ENCODE data around the gene NRG3.

NRG3 gene

GRCh38 chr10:82236084-82236731 is 361.2 kb downstream of the NRG3 start:
- DNase-seq = no peak

- no peak for DNase-seq
Observed at GRCh38 chr10:82238291-82238690, 363.3 kb downstream of the NRG3 start.

GRCh38 chr10:82240408-82240807 is 365.4 kb downstream of the NRG3 start:
- no peak for DNase-seq

- no peak for DNase-seq
Observed at GRCh38 chr10:82242778-82243177, 367.8 kb downstream of the NRG3 start.

- no peak for DNase-seq
Observed at GRCh38 chr10:82245157-82245556, 370.2 kb downstream of the NRG3 start.

DNA sequence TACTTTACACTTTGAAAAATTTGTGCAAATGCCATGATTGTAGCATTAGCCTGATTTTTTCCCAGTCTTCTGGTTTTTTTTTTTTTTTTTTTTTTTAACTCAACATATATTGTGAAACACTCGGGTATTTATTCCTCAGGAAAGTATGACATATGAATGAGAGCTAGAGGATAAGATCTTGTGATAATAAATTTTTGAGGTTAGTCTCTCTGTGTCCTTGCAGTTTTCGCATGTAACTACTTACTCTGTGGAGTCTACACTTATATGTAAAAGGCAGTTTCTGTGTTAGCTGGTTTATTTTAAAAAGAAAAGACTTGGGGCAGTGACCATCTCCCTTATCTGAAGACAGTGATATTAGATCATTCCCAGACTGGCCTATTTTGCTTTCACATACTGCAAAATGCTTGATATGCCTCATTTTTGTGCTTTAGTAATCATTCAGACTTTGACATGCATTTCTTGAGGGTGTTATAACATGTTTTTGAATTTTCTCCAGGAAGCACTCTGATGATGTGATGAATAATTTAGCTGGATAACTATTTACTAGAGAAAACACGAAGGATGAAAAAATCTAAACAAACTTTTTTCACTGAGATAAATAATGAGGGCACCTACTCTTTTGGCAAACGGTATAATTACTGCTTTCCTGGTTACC is 371.0 kb downstream of the NRG3 start:
- no peak for DNase-seq

DNA sequence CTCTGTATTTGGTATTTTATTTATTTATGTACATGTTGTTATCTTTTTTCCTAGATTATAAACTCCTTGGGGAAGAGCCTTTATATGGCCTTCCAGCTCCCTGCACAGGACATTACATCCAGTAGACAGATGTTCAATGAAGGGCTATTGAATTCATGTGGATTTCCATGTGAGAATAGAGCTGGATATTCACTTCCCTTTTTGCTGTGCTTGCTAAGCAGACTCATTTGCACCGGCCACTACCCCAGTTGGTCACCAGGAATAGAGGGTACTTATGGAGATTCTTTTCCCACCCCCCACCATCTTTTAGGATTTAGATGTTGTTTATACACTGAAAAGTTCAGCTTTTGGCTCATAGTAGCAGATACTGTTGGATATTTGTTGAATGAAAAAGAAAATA is 374.1 kb downstream of the NRG3 start:
- no peak for DNase-seq

DNA sequence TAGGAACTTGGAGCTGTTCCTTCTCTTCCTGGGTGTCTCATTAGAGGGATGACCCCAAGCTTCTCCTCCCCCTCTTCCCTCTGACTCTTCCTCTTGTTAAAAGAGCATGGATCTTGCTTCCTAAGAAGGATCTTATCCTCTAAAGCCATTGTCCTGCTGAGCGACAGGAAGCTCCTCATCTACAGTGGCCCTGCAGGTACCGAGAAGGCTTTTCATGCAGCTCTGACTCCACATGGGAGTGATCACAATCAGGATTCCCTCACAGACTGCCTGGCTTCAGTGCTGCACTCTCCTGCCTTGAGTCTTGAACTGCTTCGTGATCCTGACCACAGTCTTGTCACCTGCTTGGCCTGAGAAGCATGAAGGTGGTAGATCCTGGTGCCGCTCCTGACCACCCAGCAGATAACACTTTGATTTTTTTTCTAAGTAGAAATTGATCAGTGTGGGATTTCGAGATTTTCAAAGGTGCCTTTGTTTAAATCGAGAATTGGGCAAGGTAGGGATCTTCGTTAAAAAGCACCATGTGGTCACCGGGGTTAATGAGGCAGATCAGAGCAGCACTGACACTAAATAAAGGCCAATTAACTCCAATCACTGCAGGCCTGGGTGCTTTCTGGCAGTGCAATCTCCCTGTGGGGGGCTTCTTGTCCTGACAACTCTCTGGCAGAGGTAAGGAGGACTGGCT is 376.4 kb downstream of the NRG3 start:
- no peak for DNase-seq

DNA sequence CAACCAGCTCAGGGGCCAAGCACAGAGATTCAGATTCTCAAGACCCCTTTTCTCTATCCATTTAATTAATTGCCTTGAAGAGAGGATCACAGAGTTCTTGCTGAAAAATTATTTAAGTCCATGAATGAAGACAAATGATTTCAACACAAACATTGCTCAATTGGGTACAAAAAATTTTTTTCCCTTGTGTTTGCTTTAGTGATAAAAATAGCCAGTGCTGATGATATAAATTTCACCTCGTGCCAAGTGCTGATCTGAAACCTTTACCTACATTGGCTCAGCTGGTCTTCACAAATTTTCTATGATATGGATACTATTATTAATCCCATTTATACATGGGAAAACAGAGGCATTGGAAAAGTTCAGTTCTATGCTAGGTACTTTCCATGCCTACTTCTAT is 377.1 kb downstream of the NRG3 start:
- no peak for DNase-seq

- DNase-seq = no peak
Observed at GRCh38 chr10:82254237-82254636, 379.2 kb downstream of the NRG3 start.

- no peak for DNase-seq
Observed at GRCh38 chr10:82256275-82256674, 381.3 kb downstream of the NRG3 start.

- no peak for DNase-seq
Observed at GRCh38 chr10:82266438-82266837, 391.4 kb downstream of the NRG3 start.

GRCh38 chr10:82267014-82267413 is 392.0 kb downstream of the NRG3 start:
- no peak for DNase-seq

GRCh38 chr10:82267465-82267864 is 392.5 kb downstream of the NRG3 start:
- no peak for DNase-seq

DNA sequence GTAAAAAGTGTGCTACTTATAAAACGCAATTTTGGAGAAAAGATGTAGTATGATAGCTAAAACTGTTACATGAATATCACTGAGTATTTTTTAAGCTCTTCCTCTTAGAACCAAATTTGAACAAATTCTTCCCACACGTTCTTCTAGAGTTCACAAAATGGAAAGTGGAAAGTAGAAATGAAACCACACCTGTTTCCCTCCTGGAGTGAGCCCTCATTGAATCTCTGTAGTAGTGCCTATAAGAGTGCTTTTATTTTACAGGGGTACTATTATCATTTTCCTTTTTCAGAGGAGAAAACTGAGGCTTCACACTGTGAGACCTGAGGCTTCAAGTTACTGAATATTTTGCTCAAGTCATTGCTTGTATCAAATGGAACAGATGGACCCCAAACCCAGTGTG is 393.0 kb downstream of the NRG3 start:
- no peak for DNase-seq

DNA sequence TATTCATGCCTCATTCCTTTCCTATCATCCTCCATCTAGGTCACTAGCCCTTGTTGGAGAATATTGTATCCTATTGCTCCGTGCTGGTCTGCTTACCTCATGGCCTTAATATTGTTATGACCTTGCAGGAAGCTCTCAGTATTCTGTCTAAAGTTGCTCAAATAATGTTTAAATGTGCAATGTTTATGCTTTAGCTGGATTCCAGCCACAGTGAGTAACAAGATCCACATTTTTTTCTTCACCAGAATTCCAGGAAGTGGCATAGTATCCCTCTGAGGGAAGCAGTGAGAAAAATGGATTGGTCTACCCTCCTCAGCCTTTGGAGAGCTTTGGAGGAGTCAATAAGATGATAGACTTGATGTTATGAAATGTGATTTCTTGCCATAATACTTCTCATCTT is 402.6 kb downstream of the NRG3 start:
- DNase-seq = no peak

DNA sequence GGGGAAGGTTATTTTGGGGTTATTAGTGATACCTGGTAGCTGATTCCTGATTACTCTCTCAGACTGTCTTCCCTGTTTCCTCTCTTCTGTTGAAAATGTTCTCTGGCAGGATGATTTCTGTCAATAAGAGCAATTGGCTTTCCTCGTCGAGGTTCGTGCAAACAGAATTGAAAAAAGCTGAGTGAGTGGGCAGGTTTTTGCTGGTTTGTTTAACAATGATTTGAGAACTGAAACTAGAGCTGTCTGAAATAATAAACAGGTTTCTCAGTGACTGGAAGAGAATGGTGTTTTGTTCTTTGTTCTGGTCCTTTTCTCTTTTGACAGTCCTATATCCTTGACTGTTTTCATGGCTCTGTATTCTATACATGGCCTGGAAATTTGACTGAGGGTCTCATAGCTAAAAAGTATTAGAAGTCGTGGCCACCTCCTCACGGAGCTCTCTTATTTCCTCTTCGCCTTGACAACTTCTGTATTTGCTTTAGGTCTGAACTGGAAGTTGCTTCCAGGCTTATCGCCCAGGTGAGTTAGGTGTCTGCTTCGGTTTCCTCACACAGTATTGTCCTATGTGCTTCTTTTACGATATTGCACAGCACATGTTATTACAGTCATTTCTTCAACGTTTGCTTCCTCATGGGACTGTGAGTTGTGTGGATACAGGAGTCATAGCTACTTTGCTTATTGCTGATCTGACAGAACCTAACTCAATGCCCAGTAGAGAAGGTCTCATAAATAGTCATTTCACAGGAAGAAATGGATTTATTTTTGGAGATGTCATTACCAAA is 403.6 kb downstream of the NRG3 start:
- DNase-seq = no peak

DNA sequence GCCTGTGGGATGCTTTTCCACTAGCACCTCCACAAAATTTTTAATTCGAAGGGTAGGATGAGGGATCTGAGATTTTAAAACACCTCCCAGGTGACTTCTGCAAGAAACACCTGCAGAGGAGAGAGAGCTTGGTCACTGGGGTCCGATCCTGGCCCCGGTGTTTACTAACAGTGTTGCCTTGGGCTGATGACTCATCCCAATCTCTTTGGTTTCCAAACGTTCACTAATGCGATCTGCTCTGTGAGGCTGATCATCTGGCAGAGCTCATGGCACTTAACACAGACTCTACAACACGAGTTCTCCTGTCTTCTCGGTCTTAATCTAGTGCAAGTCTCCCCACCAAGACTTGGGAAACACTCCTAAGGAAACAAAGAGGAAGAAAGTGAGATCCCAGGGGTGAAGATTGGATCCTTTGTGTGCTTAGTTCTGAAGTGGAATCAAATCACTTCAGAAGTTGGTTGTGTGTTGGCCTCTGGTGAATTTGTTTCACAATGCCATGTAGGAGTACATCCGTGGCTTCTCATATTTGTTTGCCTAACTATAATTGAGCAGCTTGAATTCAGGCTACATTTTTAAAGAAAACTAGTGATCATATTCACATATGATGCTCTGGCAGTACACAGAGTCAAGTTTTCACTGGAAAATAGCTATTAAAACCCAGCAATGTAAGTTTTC is 407.9 kb downstream of the NRG3 start:
- no peak for DNase-seq

- no peak for DNase-seq
Observed at GRCh38 chr10:82284180-82284579, 409.2 kb downstream of the NRG3 start.

- no peak for DNase-seq
Observed at GRCh38 chr10:82288461-82288881, 413.5 kb downstream of the NRG3 start.

DNA sequence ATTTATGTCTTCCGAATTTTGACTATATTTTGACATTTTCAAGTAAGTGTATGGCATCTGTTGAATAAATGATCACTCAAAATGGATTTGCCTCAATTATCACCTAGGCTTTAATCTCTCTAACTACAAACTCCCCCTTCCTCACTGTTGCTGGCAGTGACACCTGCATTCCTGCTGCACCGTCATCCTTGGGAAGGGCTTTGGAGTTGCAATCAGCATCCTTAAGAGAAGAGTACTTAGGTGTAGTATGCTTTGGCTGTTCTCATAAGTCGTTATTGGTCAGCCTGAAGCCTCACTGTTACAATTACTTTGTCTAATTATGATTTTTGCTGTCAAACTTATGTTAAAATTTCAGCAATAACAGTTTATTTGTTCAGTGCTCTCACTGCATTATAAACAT is 415.0 kb downstream of the NRG3 start:
- no peak for DNase-seq

GRCh38 chr10:82294874-82295378 is 419.9 kb downstream of the NRG3 start:
- DNase-seq = no peak

DNA sequence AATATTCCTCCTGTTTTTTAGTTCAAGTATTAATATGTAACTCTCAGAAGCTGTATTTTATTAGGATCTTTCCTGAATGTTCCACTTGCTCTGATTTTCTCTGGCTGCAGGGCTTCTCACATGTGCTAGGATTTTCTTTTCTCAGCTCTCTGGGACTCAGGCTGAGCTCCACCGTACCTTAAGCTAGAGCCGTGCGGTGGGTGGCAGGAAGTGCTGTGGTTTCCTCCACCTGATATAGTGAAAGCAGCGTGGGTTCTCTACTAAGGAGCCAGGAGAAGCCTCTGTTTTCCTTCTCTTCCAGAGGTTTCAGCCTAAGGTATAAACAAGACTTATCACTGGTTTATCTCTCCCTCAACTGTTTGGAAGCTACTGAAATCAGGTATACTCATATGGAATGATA is 433.6 kb downstream of the NRG3 start:
- no peak for DNase-seq
